Activated CD4-positive, alpha-beta T cell treated with anti-CD3 and anti-CD28 coated beads for 48 hours (primary cell): ENCODE measurements around the gene VPS33A.
A peak's percentile ranks its signal among the peaks of the same experiment; 100 is the strongest.
"Not testable (repeated sequence)": the region's sequence is repeated elsewhere in the genome, so short reads cannot be mapped to it uniquely, and the experiment has no call there.

Experiments
- DNase-seq: peaks from one replicate; pipeline ENCODE4 v3.0.0-alpha.2; 2020

Gene VPS33A

GRCh38 chr12:122203301-122204166 lies 62.8 kb downstream of the VPS33A start, which contains the start of gene B3GNT4:
B3GNT4 (plus strand) TSS chr12:122203709; CDS start chr12:122204619, 910 bp downstream.
- DNase-seq: peak; percentile 72

DNA sequence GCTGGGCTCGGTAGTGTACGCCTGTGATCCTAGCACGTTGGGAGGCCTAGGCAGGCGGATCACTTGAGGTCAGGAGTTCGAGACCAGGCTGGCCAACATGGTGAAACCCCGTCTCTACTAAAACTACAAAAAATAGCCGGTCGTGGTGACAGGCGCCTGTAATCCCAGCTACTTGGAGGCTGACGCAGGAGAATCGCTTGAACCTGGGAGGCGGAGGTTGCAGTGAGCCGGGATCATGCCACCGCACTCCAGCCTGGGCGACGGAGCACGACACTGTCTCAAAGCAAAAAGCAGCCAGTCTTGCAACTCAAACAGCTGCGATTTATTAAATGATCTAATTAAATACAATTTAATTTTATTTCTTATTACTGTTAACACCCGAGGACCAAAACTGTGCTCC lies 63.5 kb downstream of the VPS33A start:
- DNase-seq: not testable (repeated sequence)

GRCh38 chr12:122202017-122202416 lies 64.3 kb downstream of the VPS33A start:
- DNase-seq: no peak

DNA sequence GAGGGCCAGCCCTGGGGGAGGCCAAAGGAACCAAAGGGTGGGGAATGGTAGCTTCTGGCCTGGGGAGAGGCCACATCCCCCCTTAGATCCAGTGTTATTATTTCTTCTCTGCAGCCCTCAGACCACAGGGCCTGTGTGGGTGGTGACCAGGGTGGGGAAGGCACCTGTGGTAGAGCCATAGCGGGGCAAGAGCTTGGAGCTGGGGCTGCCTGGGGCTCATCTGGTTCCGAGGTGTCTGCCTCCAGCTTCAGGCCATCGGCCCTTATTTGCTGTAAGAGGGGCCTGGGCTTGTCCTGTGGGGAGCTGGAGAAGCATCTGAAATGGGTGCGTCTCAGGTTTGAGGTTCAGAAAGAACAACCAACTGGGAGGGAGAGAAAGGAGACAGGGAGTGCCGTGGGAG lies 64.9 kb downstream of the VPS33A start:
- DNase-seq: no peak

- no peak for DNase-seq
Measured at GRCh38 chr12:122200541-122201175, 65.6 kb downstream of the VPS33A start.

- no peak for DNase-seq
Measured at GRCh38 chr12:122199484-122200355, 66.6 kb downstream of the VPS33A start.

DNA sequence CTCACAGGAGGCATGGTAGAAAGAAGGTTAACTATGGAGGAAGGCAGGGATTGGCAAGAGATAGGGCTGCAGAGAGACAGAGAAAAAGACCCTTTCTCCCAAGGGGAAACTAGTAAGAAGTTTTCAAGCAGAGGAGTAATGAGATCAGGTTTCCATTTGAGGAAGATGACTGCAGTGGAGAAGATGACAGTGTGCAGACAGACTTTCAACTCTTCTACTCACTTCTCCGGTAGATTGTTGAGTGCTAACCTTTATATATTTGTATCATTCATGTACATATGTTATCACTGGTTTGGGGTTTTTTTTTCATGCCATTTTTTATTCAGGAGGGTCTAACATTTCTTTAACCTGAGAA lies 68.7 kb downstream of the VPS33A start:
- no peak for DNase-seq

- DNase-seq: no peak
Measured at GRCh38 chr12:122195405-122195804, 70.9 kb downstream of the VPS33A start.

- no peak for DNase-seq
Measured at GRCh38 chr12:122194804-122195203, 71.5 kb downstream of the VPS33A start.

DNA sequence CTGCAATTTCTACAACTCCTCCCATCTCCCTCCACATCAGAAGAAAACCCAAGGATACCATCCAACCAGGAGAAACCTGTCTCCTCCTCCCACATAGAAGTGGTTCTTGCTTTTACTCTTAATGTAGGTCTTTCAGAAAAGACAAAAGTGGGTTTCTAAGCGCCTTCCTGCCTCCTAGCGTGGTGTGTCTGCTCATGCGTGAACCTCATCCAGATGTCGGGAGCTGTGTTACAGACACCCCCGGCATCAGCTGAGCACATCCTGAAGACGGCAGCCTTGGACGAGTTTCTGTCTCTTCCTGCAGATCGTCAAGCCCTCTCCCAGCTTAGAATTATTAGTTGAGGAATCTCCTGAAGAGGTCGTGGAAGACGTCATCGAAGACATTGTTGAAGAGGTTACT lies 73.9 kb downstream of the VPS33A start:
- no peak for DNase-seq

- peak; percentile 85 for DNase-seq
Measured at GRCh38 chr12:122190842-122191668, 75.2 kb downstream of the VPS33A start.

DNA sequence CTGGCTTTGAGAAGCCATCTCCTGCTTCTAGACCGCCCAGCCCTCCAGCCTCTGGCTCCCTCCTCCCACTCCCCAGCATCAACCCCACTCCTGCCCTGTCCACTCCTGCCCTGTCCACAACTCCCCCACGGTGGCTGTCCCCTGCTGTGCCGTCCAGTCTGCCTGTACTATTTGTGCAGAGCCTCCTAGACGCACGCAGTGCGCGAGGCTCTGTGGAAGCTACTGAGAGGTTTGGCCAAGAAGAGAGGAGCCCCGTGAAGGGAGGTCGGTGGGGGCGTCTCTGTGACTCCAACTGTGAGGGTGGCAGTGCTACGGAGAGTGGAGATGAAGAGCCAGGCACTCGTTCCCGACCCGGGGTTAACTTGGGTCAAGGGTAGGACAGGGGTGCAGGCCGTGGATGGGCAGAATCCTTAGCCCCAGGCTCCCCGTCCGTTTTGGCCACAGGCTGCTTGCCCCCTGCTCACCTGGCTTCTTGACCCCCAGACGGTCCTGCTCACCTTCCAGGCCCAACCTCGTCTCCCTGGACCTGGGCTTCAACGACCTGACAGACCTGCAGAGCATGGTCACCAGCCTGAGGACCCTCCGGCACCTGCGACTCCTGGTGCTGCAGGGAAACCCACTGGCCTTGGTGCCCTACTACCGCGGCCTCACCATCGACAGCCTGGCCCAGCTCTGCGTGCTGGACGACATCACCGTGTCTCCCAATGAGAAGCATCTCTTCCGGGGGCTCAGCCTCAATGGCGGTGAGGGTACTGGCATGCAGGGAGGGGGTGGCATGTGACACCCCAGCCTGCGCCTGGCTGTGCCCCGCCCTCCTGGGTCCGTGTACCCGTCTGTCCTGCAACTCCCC lies 76.4 kb downstream of the VPS33A start:
- DNase-seq: no peak

- DNase-seq: no peak
Measured at GRCh38 chr12:122187466-122187865, 78.8 kb downstream of the VPS33A start.

- no peak for DNase-seq
Measured at GRCh38 chr12:122185494-122186082, 80.7 kb downstream of the VPS33A start.

GRCh38 chr12:122185079-122185478 lies 81.2 kb downstream of the VPS33A start:
- no peak for DNase-seq

GRCh38 chr12:122184517-122184916 lies 81.8 kb downstream of the VPS33A start:
- DNase-seq: no peak

DNA sequence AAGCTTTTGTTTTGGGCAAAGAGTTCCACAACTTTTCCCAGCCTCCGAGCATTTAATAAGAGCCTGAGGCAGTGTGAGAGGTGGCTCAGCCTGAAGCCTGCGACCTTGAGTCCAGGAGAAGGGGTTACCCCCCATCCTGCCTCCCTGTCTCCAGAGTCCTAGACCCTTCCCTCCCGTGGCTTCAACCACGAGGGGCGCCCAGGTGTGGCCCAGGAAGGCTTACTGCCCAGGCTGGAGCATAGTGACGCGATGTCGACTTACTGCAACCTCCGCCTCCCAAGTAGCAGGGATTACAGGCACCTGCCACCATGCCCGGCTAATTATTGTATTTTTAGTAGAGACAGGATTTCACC lies 82.7 kb downstream of the VPS33A start:
- DNase-seq: no peak

DNA sequence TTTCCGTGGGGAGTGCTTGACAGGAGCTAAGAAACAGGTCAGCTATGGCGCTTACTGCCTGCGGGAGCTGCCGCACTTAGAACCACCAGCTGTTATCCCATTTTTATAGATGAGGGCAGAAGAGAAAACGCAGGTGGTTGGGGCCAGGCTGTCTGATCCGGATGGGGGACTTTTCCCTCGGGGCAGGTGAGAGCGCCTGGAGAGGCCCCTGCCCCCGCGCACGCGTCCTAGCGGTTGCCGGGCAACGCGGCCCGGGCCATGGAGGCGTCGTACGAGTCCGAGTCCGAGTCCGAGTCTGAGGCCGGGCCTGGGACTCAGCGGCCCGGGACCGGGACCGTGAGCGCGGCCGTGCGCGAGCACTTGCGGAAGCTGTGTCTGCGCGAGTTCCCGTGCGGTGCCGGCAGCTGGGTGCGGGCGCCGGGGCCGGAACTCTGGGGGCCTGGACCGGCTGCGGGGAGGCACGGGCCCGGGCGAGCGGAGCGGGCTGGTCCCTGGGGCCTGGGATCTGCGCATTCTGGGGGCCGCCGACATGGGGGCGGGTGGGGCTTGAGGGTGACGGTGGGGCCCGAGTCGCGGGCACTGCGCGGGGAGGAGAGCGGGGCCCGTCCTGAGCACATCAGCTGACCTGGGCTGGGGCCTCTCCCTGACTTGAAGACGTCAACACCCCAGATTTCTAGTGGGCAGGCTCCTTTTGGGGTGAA lies 83.3 kb downstream of the VPS33A start, which contains the start of gene LRRC43:
Gene LRRC43 (plus strand): TSS at position 237 of the 701 bp plus-strand sequence. CDS start 22 bp downstream, at position 259.
- DNase-seq: peak; percentile 32
